HEK293 (cell line): ENCODE data around the gene ZNF385C.

Source experiments
- CTCF ChIP-seq: fragments of 450-650 bp; formaldehyde crosslinking; IDR thresholded peaks from 2 replicates; pipeline ENCODE4 v1.5.1; 2016; ENCODE audit warnings: missing biosample characterization, missing genetic modification characterization
- INSM2 ChIP-seq: fragments of 450-650 bp; formaldehyde crosslinking; IDR thresholded peaks from 2 replicates; pipeline ENCODE4 v1.5.1; 2016; ENCODE audit warnings: missing biosample characterization, missing genetic modification characterization
- SETDB1 ChIP-seq: IDR thresholded peaks from one replicate; pipeline ENCODE4 v1.6.1; 2017; ENCODE audit warnings: mild to moderate bottlenecking, low read length, moderate library complexity, mixed read lengths; ENCODE audit not compliant: insufficient read length
- ZBTB20 ChIP-seq: fragments of 450-650 bp; formaldehyde crosslinking; IDR thresholded peaks from 2 replicates; pipeline ENCODE4 v1.5.1; 2016; ENCODE audit warnings: missing biosample characterization, missing genetic modification characterization
- ZNF10 ChIP-seq: fragments of 450-650 bp; formaldehyde crosslinking; IDR thresholded peaks from 2 replicates; pipeline ENCODE4 v1.5.1; 2017; ENCODE audit warnings: missing biosample characterization, missing genetic modification characterization
- ZNF626 ChIP-seq: fragments of 450-650 bp; sonication (Bioruptor Pico); formaldehyde crosslinking; IDR thresholded peaks from 2 replicates; pipeline ENCODE4 v1.5.1; 2018; ENCODE audit warnings: missing biosample characterization, missing genetic modification characterization, inconsistent platforms
- ZSCAN16 ChIP-seq: fragments of 450-650 bp; formaldehyde crosslinking; IDR thresholded peaks from 2 replicates; pipeline ENCODE4 v1.5.1; 2016; ENCODE audit warnings: missing biosample characterization, missing genetic modification characterization

GRCh38 chr17:42065201-42065600, 33.1 kb downstream of the ZNF385C start:
- TF ChIP-seq ZNF10 (tag by site-specific recombination) (no peak), SETDB1 (no peak), ZSCAN16 (tag by site-specific recombination) (no peak), INSM2 (no peak), CTCF (tag by site-specific recombination) (no peak), ZBTB20 (tag by site-specific recombination) (no peak), ZNF626 (no peak)
